HL-60 (cell line): ENCODE data around the gene PRRT3.

Experiments used
- DNase-seq, 2 experiments: peaks; one replicate each; pipeline ENCODE4 v3.0.0-alpha.2; 2010 to 2020; ENCODE audit warnings: low read depth in 1 of 2, low spot score in 1 of 2
- H3K27ac ChIP-seq: fragments of 250-450 bp; sonication (Bioruptor Pico); replicated peaks from 2 replicates; pipeline ENCODE4 v1.5.1; 2020; ENCODE audit warnings: mild to moderate bottlenecking, moderate library complexity
- H3K27me3 ChIP-seq: fragments of 250-450 bp; sonication (Bioruptor Pico); 2 replicates; pipeline ENCODE4 v1.5.1; 2021; ENCODE audit warnings: mild to moderate bottlenecking, moderate library complexity; ENCODE audit not compliant: insufficient read depth, poor library complexity, severe bottlenecking
- H3K4me3 ChIP-seq: replicated peaks from 2 replicates; pipeline ENCODE4 v1.5.1; 2011; ENCODE audit warnings: mild to moderate bottlenecking, control low read depth, low read length; ENCODE audit not compliant: insufficient read depth
- CTCF ChIP-seq: IDR thresholded peaks from one replicate; pipeline ENCODE4 v1.5.1; 2011; ENCODE audit warnings: low read length, control low read depth, inconsistent platforms; ENCODE audit not compliant: insufficient read depth
- GABPA ChIP-seq: IDR thresholded peaks from 2 replicates; pipeline ENCODE4 v1.6.1; 2012; ENCODE audit warnings: low read depth
- POLR2AphosphoS5 ChIP-seq: IDR thresholded peaks from 2 replicates; pipeline ENCODE4 v1.6.1; 2012; ENCODE audit warnings: low read depth
- REST ChIP-seq: IDR thresholded peaks from 2 replicates; pipeline ENCODE4 v1.6.1; 2012; ENCODE audit warnings: low read depth; ENCODE audit not compliant: insufficient replicate concordance
- SPI1 ChIP-seq: IDR thresholded peaks from 2 replicates; pipeline ENCODE4 v1.6.1; 2012; ENCODE audit warnings: low read depth, mild to moderate bottlenecking, borderline replicate concordance

Gene PRRT3

DNA sequence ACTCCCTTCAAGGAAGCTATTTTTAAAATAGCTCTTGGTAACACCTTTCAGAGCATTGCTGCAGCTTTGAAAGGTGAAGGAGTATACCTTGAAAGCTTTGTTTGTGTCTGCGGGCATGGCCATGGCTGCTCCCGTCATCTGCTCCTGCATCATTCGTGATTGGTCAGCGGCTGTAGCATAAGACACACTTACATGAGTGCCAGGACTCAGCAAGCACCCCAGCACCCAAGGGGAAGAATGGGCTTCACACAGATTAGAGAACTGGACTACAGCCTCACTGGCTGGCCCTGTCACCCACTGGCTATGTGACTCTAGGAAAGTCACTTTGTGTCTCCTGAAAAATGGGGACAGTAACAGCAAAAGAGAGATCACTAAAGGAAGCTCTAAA is 17.4 kb upstream of the PRRT3 start:
- Histone ChIP-seq H3K4me3 (no peak overlapping the region), H3K27ac (no peak overlapping the region), H3K27me3 (no peaks in the 10 kb centered on the region)
- TF ChIP-seq REST (no peak), SPI1 (no peak), POLR2AphosphoS5 (no peak), GABPA (no peak), CTCF (no peak)
- no peak for DNase-seq

DNA sequence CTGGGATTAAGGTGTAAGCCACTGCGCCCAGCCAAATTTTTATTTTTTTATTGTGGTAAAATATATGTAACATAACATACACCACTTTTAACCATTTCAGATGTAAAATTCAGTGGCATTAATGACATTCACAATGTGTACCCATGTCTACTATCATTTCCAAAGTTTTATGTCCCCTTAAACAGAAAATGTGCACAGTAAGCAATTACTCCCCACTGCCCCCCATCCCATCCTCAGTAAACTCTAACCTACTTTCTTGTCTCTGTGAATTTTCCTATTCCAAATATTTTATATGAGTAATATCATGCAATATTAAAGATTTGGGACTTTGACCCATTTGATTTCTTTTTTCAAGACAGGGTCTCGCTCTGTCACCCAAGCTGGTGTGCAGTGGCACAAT is 14.6 kb upstream of the PRRT3 start:
- Histone ChIP-seq H3K27me3 (no peaks in the 10 kb centered on the region), H3K4me3 (no peak overlapping the region), H3K27ac (no peak overlapping the region)
- no peak for TF ChIP-seq CTCF
- no peak for TF ChIP-seq GABPA
- TF ChIP-seq SPI1, result no peak
- TF ChIP-seq REST, result no peak
- no peak for TF ChIP-seq POLR2AphosphoS5
- DNase-seq, result no peak

GRCh38 chr3:9965200-9965875 is 13.1 kb upstream of the PRRT3 start:
- no peaks in the 10 kb centered on the region for H3K27me3 ChIP-seq
- H3K27ac ChIP-seq, result no peak overlapping the region
- H3K4me3 ChIP-seq, result no peak overlapping the region
- TF ChIP-seq REST (no peak), CTCF (no peak), POLR2AphosphoS5 (no peak), GABPA (no peak), SPI1 (no peak)
- no peak for DNase-seq
